ENCODE measurements around the gene PPRC1.
"Not testable (repeated sequence)": the region's sequence is repeated elsewhere in the genome, so short reads cannot be mapped to it uniquely, and the experiment has no call there.

PPRC1 gene

DNA sequence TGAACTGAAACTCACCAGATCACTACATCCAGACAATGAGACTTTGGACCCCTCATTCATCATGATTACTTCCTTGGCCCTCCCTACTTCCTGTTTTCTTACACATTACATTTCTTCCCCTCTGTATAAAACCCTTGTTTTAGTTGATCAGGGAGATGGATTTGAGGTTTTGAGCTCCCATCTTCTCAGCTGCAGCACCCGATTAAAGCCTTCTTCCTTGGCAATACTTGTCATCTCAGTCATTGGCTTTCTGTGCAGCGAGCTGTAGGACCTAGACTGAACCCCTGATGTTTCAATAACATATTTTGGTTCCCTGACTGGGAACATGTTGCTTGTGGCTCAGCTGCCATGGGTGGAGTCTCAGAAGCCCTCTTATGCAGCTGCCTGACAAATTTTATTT, 52.4 kb downstream of the PPRC1 start:
- DNase-seq (ENCODE audit: insufficient read length, low spot score) (no peak), FAIRE-seq (no peak)
- TF ChIP-seq SPI1 (IDR thresholded peaks at IDR 0.05; ENCODE audit: low read depth, low read length) = no peak

- TF ChIP-seq POLR2A (IDR thresholded peaks at IDR 0.05; ENCODE audit: low read depth, low read length) (no peak), POU2F2 (IDR thresholded peaks at IDR 0.05; ENCODE audit: low read depth, low read length) (no peak)
- DNase-seq (ENCODE audit: insufficient read length, low spot score) = no peak
- no peak for FAIRE-seq
Measured at GRCh38 chr10:102185811-102186527, 53.1 kb downstream of the PPRC1 start.

GRCh38 chr10:102188298-102188940, 55.6 kb downstream of the PPRC1 start:
- DNase-seq (ENCODE audit: insufficient read length, low spot score) (no peak), FAIRE-seq (no peak)
- TF ChIP-seq POLR2A (IDR thresholded peaks at IDR 0.05; ENCODE audit: low read depth, low read length) = no peak
- TF ChIP-seq POLR2AphosphoS5 (IDR thresholded peaks at IDR 0.05; ENCODE audit: low read depth, low read length) = no peak
- no peak for TF ChIP-seq SPI1 (IDR thresholded peaks at IDR 0.05; ENCODE audit: low read depth, low read length)
- TF ChIP-seq TAF1 (IDR thresholded peaks at IDR 0.05; ENCODE audit: low read depth, low read length) = no peak
- no peak for TF ChIP-seq POU2F2 (IDR thresholded peaks at IDR 0.05; ENCODE audit: low read depth, low read length)
- TF ChIP-seq PAX5 (IDR thresholded peaks at IDR 0.05; ENCODE audit: insufficient read depth, low read length, severe bottlenecking) = no peak

GRCh38 chr10:102188941-102189898, 56.4 kb downstream of the PPRC1 start:
- not testable (repeated sequence) for FAIRE-seq; DNase-seq (ENCODE audit: insufficient read length, low spot score)

GRCh38 chr10:102191956-102192355, 59.1 kb downstream of the PPRC1 start:
- DNase-seq (ENCODE audit: insufficient read length, low spot score) (no peak), FAIRE-seq (no peak)
- TF ChIP-seq POLR2A (IDR thresholded peaks at IDR 0.05; ENCODE audit: low read depth, low read length) = no peak
- no peak for TF ChIP-seq PAX5 (IDR thresholded peaks at IDR 0.05; ENCODE audit: insufficient read depth, low read length, severe bottlenecking)
- no peak for TF ChIP-seq POLR2AphosphoS5 (IDR thresholded peaks at IDR 0.05; ENCODE audit: low read depth, low read length)
- TF ChIP-seq POU2F2 (IDR thresholded peaks at IDR 0.05; ENCODE audit: low read depth, low read length) = no peak
- TF ChIP-seq TAF1 (IDR thresholded peaks at IDR 0.05; ENCODE audit: low read depth, low read length) = no peak

- TF ChIP-seq POLR2AphosphoS5 (IDR thresholded peaks at IDR 0.05; ENCODE audit: low read depth, low read length) (no peak), POLR2A (IDR thresholded peaks at IDR 0.05; ENCODE audit: low read depth, low read length) (no peak), POU2F2 (IDR thresholded peaks at IDR 0.05; ENCODE audit: low read depth, low read length) (no peak)
- DNase-seq (ENCODE audit: insufficient read length, low spot score) (no peak), FAIRE-seq (no peak)
Measured at GRCh38 chr10:102195296-102195870, 62.5 kb downstream of the PPRC1 start.

- TF ChIP-seq POU2F2 (IDR thresholded peaks at IDR 0.05; ENCODE audit: low read depth, low read length) (no peak), SPI1 (IDR thresholded peaks at IDR 0.05; ENCODE audit: low read depth, low read length) (no peak), POLR2AphosphoS5 (IDR thresholded peaks at IDR 0.05; ENCODE audit: low read depth, low read length) (no peak), TAF1 (IDR thresholded peaks at IDR 0.05; ENCODE audit: low read depth, low read length) (no peak), PAX5 (IDR thresholded peaks at IDR 0.05; ENCODE audit: insufficient read depth, low read length, severe bottlenecking) (no peak), POLR2A (IDR thresholded peaks at IDR 0.05; ENCODE audit: low read depth, low read length) (no peak)
- no peak for FAIRE-seq
Measured at GRCh38 chr10:102196893-102197292, 64.1 kb downstream of the PPRC1 start.

GRCh38 chr10:102198027-102198426, 65.2 kb downstream of the PPRC1 start:
- TF ChIP-seq TAF1 (IDR thresholded peaks at IDR 0.05; ENCODE audit: low read depth, low read length) (no peak), SPI1 (IDR thresholded peaks at IDR 0.05; ENCODE audit: low read depth, low read length) (no peak), POU2F2 (IDR thresholded peaks at IDR 0.05; ENCODE audit: low read depth, low read length) (no peak), PAX5 (IDR thresholded peaks at IDR 0.05; ENCODE audit: insufficient read depth, low read length, severe bottlenecking) (no peak), POLR2AphosphoS5 (IDR thresholded peaks at IDR 0.05; ENCODE audit: low read depth, low read length) (no peak), POLR2A (IDR thresholded peaks at IDR 0.05; ENCODE audit: low read depth, low read length) (no peak)
- FAIRE-seq (no peak), DNase-seq (ENCODE audit: insufficient read length, low spot score) (no peak)

More at GRCh38 chr10:102196893-102197292, 64.1 kb downstream of the PPRC1 start:
- no peak for DNase-seq (ENCODE audit: insufficient read length, low spot score)
